ENCODE measurements around the gene WDFY2.

DNA sequence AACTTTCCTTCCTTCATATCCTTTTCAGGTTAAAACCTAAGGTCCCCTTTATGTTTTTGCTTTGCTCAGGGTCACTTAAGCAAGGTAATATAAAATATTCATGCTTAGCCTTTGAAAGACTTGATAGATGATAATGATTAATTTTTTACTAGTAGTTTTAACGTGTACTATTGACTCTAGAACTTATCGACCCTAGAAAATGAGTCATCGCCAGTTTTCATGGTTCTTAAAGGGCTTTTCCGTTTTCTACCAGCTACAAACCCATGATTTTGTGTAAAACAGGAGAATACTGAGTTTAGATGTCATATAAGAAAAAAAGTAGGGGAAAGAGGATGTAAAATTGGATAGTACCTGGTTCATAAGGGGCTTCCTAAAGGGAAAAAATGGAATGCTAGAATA, 144.0 kb downstream of the WDFY2 start:
- no peak for TF ChIP-seq YY1 (IDR thresholded peaks at IDR 0.05; ENCODE audit: insufficient read depth, insufficient read length)
- TF ChIP-seq ZNF274 (IDR thresholded peaks at IDR 0.05; ENCODE audit: low read depth, low read length) = no peak
